Colonic mucosa (tissue), 4 donors: Measurements from ENCODE around the gene APH1B. TPM values are rescaled to one million over a fixed set of nuclear protein-coding genes. Genes with fewer than 3 reads are reported as not detected.

Experiments used
- DNase-seq: peaks from one replicate; pipeline ENCODE4 v3.0.0-alpha.2; 2020
- H3K27ac ChIP-seq: fragments of 200-600 bp; one replicate; pipeline ENCODE4 v1.8.0; 2021
- H3K27me3 ChIP-seq: fragments of 200-600 bp; one replicate; pipeline ENCODE4 v1.8.0; 2021
- H3K36me3 ChIP-seq: fragments of 200-600 bp; one replicate; pipeline ENCODE4 v1.8.0; 2021
- H3K4me1 ChIP-seq: fragments of 200-600 bp; one replicate; pipeline ENCODE4 v1.8.0; 2021; ENCODE audit warnings: mild to moderate bottlenecking
- H3K4me3 ChIP-seq: fragments of 200-600 bp; one replicate; pipeline ENCODE4 v1.8.0; 2021
- H3K9ac ChIP-seq, 2 donors: one replicate each; pipeline ENCODE4 v1.7.0; 2013; ENCODE audit warnings: control low read depth in 2 of 2, low read depth in 2 of 2, low read length in 2 of 2
- H3K9me3 ChIP-seq: fragments of 200-600 bp; one replicate; pipeline ENCODE4 v1.8.0; 2021
- CTCF ChIP-seq: fragments of 200-600 bp; IDR thresholded peaks from one replicate; pipeline ENCODE4 v1.8.0; 2022; ENCODE audit warnings: antibody characterized with exemption, mild to moderate bottlenecking
- intact Hi-C: fragments of 100-400 bp; cut with DNase I; formaldehyde crosslinking; loops from one replicate; pipeline ENCODE4 v1.14.1; 2022
- total RNA-seq, 2 donors: library from RNA; stranded (reverse); fragmentation: NEBNext Ultra II Directional in 1 of 2; extraction: Animal tissue kit (Norgen Biotek cat#: 25700) in 1 of 2; gene quantifications; one replicate each; pipeline ENCODE4 v1.2.1, GENCODE V29; 2021
- donor health status: healthy.
- donor health status: DM: no; HTN: no; CAD: no.
- donor health status: DM: no; HTN: no; CAD: no.

APH1B gene
- 1 to 10 TPM; 5.0 to 8.9 TPM for total RNA-seq

- peaks cover 3% of the 10 kb centered on the region for H3K4me1 ChIP-seq
- H3K9ac ChIP-seq: peak within 1 kb of the TSS; percentile 73 to 92
- H3K36me3 ChIP-seq: no peaks in the 10 kb centered on the region
- H3K27me3 ChIP-seq: no peaks in the 10 kb centered on the region
- H3K4me3 ChIP-seq: peak within 1 kb of the TSS; percentile 77
- intact Hi-C loops: loop anchor here (10.0 kb wide), 1 partner anchor 112 kb away; no protein-coding TSS in a partner anchor
- H3K27ac ChIP-seq: peak within 1 kb of the TSS; percentile 80
- no peaks in the 10 kb centered on the region for H3K9me3 ChIP-seq
- no peak for TF ChIP-seq CTCF
- DNase-seq: peak; percentile 81
Measured at GRCh38 chr15:63277038-63277892, at the start of gene APH1B. APH1B (plus strand) TSS chr15:63277605; CDS start chr15:63277624, 19 bp downstream.

DNA sequence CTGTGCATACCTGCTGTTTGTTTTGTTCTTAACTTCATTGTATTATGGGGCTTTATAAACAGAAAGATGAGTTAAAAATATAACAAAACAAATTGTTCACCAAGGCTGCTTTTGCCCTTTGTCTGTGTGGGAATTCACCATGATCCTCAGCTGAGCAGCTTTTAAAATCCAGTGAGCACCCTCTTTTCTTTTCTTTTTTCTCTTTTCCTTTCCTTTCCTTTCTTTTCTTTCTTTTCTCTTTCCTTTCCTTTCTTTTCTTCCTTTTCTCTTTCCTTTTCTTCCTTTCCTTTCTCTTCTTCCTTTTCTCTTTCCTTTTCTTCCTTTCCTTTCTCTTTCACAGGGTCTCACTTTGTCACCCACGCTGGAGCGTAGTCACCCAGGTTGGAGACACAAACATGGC lies 49.7 kb upstream of the APH1B start:
- Histone ChIP-seq H3K4me3 (no peak overlapping the region), H3K9me3 (no peaks in the 10 kb centered on the region), H3K9ac (no peak overlapping the region), H3K4me1 (no peaks in the 10 kb centered on the region), H3K27me3 (no peaks in the 10 kb centered on the region), H3K27ac (no peak overlapping the region), H3K36me3 (no peaks in the 10 kb centered on the region)
- no peak for DNase-seq
- no peak for TF ChIP-seq CTCF
- intact Hi-C loops: no loop called here

DNA sequence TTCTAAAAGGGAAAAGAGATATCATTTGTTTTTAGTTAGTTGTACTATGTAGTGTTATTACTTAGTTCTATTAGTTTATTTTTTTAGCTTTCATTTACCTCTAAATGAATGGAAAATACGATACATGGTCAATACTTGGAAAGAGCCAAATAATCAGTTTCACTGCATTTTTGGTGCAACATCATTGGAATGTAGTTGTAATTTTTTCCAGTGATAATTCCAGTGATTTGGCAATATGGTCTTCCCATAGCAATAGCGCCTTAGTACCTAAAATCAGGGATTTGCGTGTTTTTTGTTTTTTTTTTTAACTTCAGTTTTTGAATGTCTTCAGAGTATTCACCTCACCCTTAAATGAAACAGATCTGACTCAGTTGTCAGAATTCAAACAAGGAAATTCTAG lies 46.2 kb upstream of the APH1B start:
- no peaks in the 10 kb centered on the region for H3K27me3 ChIP-seq
- no peak overlapping the region for H3K27ac ChIP-seq
- TF ChIP-seq CTCF: no peak
- H3K9ac ChIP-seq: no peak overlapping the region
- no peaks in the 10 kb centered on the region for H3K36me3 ChIP-seq
- intact Hi-C loops: no loop called here
- no peaks in the 10 kb centered on the region for H3K9me3 ChIP-seq
- H3K4me3 ChIP-seq: no peak overlapping the region
- no peak for DNase-seq
- H3K4me1 ChIP-seq: peaks cover 6% of the 10 kb centered on the region

- Histone ChIP-seq H3K9ac (no peak overlapping the region), H3K36me3 (no peaks in the 10 kb centered on the region), H3K4me3 (no peak overlapping the region), H3K4me1 (peaks cover 6% of the 10 kb centered on the region), H3K9me3 (no peaks in the 10 kb centered on the region), H3K27ac (no peak overlapping the region), H3K27me3 (no peaks in the 10 kb centered on the region)
- TF ChIP-seq CTCF: no peak
- intact Hi-C loops: no loop called here
- DNase-seq: no peak
Measured at GRCh38 chr15:63231706-63232105, 45.7 kb upstream of the APH1B start.

DNA sequence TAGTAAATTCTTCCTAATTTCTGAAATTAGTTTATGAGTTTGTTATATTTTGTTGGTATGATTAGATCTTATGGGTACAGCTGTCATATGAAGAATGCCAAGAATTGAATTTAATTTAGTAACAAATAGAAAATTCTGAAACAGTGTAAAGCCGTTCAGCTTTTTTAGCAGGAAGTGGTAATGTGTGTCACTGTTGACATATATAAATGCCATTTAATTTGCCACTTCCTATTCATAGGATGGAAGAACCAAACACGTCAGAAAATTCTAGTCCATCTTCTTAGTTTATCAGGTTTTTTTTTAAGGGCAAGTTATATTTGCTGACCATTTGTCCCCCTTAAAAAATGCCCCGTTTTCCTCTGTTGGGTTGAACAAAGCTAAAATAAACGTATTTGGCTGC lies 45.0 kb upstream of the APH1B start:
- no peak overlapping the region for H3K9ac ChIP-seq
- no peaks in the 10 kb centered on the region for H3K9me3 ChIP-seq
- intact Hi-C loops: no loop called here
- no peaks in the 10 kb centered on the region for H3K36me3 ChIP-seq
- H3K4me3 ChIP-seq: no peak overlapping the region
- H3K4me1 ChIP-seq: peaks cover 6% of the 10 kb centered on the region
- TF ChIP-seq CTCF: no peak
- no peaks in the 10 kb centered on the region for H3K27me3 ChIP-seq
- no peak overlapping the region for H3K27ac ChIP-seq
- no peak for DNase-seq
